OCI-LY3 (cell line): ENCODE measurements around the gene KLHL13.

ENCODE experiments used
- H2AFZ ChIP-seq: fragments of 200-600, 300-600 bp; shearing (Covaris generic); 2 replicates; pipeline ENCODE4 v1.6.0; 2014; ENCODE audit warnings: antibody characterized with exemption, low read depth, low read length
- H3K27ac ChIP-seq: fragments of 200-600, 300-600 bp; sonication (generic); 2 replicates; pipeline ENCODE4 v1.5.1; 2014; ENCODE audit warnings: mild to moderate bottlenecking, low read length, moderate library complexity, mixed read lengths
- H3K27me3 ChIP-seq: fragments of 200-600, 300-600 bp; sonication (generic); 2 replicates; pipeline ENCODE4 v1.6.1; 2014; ENCODE audit warnings: low read depth, low read length, mixed read lengths
- H3K36me3 ChIP-seq: fragments of 200-600, 300-600 bp; sonication (generic); replicated peaks from 2 replicates; pipeline ENCODE3; 2014; ENCODE audit warnings: low read depth, low read length, mixed read lengths
- H3K4me1 ChIP-seq: fragments of 300-600, 200-600 bp; sonication (generic); 2 replicates; pipeline ENCODE4 v1.6.1; 2014; ENCODE audit warnings: low read length, mixed read lengths
- H3K4me2 ChIP-seq: fragments of 200-600, 300-600 bp; sonication (generic); 2 replicates; pipeline ENCODE4 v1.6.1; 2014; ENCODE audit warnings: low read length, mixed read lengths
- H3K4me3 ChIP-seq: fragments of 300-600, 200-600 bp; sonication (generic); 2 replicates; pipeline ENCODE4 v1.5.1; 2014; ENCODE audit warnings: antibody characterized with exemption, mild to moderate bottlenecking, low read length, moderate library complexity
- H3K79me2 ChIP-seq: fragments of 300-600, 200-600 bp; shearing (Covaris generic); 2 replicates; pipeline ENCODE4 v1.6.1; 2014; ENCODE audit warnings: mild to moderate bottlenecking, low read length, mixed read lengths
- H3K9ac ChIP-seq: fragments of 300-600, 200-600 bp; shearing (Covaris generic); 2 replicates; pipeline ENCODE4 v1.6.0; 2014; ENCODE audit warnings: mild to moderate bottlenecking, low read length, moderate library complexity
- H3K9me3 ChIP-seq: fragments of 200-600, 300-600 bp; shearing (Covaris generic); 2 replicates; pipeline ENCODE4 v1.6.1; 2014; ENCODE audit warnings: low read length, mixed read lengths; ENCODE audit not compliant: insufficient read depth
- H4K20me1 ChIP-seq: fragments of 200-600, 300-600 bp; sonication (generic); 2 replicates; pipeline ENCODE4 v1.6.1; 2016; ENCODE audit warnings: low read length, mixed read lengths; ENCODE audit not compliant: insufficient read depth
- EZH2phosphoT487 ChIP-seq: fragments of 200-600 bp; shearing (Covaris generic); IDR thresholded peaks from 2 replicates; pipeline ENCODE4 v1.6.1; 2018; ENCODE audit warnings: antibody characterized with exemption, mixed run types, low read depth
- TF ChIP-seq, protein P1 (sequence below): fragments of 200-600, 300-600 bp; sonication (generic); IDR thresholded peaks from 2 replicates; pipeline ENCODE4 v1.5.1; 2014; ENCODE audit warnings: antibody characterized with exemption, low read length, low read depth

KLHL13 gene

GRCh38 chrX:118000518-118000917, 116.1 kb downstream of the KLHL13 start:
- Histone ChIP-seq H3K9me3 (no peaks in the 10 kb centered on the region), H3K27ac (no peak overlapping the region), H4K20me1 (no peaks in the 10 kb centered on the region), H2AFZ (no peak overlapping the region), H3K4me3 (no peak overlapping the region), H3K27me3 (no peaks in the 10 kb centered on the region), H3K4me1 (no peaks in the 10 kb centered on the region), H3K36me3 (no peaks in the 10 kb centered on the region), H3K79me2 (no peaks in the 10 kb centered on the region), H3K9ac (no peak overlapping the region), H3K4me2 (no peak overlapping the region)
- TF ChIP-seq, protein P1, sequence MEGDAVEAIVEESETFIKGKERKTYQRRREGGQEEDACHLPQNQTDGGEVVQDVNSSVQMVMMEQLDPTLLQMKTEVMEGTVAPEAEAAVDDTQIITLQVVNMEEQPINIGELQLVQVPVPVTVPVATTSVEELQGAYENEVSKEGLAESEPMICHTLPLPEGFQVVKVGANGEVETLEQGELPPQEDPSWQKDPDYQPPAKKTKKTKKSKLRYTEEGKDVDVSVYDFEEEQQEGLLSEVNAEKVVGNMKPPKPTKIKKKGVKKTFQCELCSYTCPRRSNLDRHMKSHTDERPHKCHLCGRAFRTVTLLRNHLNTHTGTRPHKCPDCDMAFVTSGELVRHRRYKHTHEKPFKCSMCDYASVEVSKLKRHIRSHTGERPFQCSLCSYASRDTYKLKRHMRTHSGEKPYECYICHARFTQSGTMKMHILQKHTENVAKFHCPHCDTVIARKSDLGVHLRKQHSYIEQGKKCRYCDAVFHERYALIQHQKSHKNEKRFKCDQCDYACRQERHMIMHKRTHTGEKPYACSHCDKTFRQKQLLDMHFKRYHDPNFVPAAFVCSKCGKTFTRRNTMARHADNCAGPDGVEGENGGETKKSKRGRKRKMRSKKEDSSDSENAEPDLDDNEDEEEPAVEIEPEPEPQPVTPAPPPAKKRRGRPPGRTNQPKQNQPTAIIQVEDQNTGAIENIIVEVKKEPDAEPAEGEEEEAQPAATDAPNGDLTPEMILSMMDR = no peak
- no peak for TF ChIP-seq EZH2phosphoT487

DNA sequence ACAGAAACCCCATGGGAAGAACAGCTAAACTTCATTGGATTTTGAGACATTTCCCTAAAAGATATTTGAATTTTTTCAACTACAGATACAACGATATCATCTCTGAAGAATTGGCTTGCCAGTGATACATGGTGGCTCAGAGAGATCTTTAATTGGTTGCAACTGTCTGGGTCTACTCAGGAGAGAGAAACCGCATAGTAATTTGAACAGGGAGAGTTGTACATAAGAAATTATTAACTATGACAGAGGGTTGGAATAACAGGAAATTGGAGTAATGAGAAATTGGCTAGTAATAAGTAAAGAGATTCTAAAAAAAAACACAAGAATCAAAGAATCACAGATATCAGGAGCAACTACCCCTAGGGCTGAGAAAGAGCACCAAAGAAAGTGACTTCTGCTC, 118.4 kb downstream of the KLHL13 start:
- H3K4me2 ChIP-seq = no peak overlapping the region
- no peaks in the 10 kb centered on the region for H3K9me3 ChIP-seq
- no peaks in the 10 kb centered on the region for H3K79me2 ChIP-seq
- H4K20me1 ChIP-seq = no peaks in the 10 kb centered on the region
- no peak overlapping the region for H2AFZ ChIP-seq
- TF ChIP-seq, protein P1 = no peak
- no peak for TF ChIP-seq EZH2phosphoT487
- no peaks in the 10 kb centered on the region for H3K27me3 ChIP-seq
- no peak overlapping the region for H3K4me3 ChIP-seq
- H3K9ac ChIP-seq = no peak overlapping the region
- no peaks in the 10 kb centered on the region for H3K36me3 ChIP-seq
- no peak overlapping the region for H3K27ac ChIP-seq
- no peaks in the 10 kb centered on the region for H3K4me1 ChIP-seq

DNA sequence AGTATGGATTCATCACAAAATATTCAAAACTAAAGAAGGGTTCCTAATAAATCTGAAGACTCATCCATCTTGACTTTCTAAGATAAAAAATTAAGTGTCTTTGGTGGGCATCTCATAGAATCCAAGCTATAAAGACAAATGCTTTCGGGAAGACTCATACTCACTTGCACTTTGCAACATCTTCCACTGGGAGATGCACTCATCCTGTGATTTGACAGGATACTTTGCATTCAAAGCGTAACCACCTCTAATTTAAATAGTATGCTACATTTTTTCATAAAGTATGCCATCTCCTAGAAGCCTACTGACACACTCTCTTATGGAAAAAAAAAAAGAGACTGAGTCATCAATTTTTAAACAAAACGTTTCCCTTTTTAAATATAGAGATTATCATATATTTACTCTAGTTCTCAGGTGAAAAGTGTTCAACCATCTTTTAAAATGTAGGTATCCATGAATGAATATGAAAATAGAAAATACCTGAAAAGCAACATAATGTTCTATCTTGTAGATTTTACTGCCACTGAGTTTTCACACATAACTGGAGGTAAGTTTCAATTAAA, 119.6 kb downstream of the KLHL13 start:
- Histone ChIP-seq H2AFZ (no peak overlapping the region), H3K4me2 (no peak overlapping the region), H3K4me1 (no peaks in the 10 kb centered on the region), H3K27me3 (no peaks in the 10 kb centered on the region), H3K27ac (no peak overlapping the region), H3K9ac (no peak overlapping the region), H3K9me3 (no peaks in the 10 kb centered on the region), H3K4me3 (no peak overlapping the region), H3K36me3 (no peaks in the 10 kb centered on the region), H4K20me1 (no peaks in the 10 kb centered on the region), H3K79me2 (no peaks in the 10 kb centered on the region)
- no peak for TF ChIP-seq EZH2phosphoT487
- TF ChIP-seq, protein P1 = peak; percentile 55

GRCh38 chrX:117996408-117996807, 120.2 kb downstream of the KLHL13 start:
- no peak overlapping the region for H3K4me3 ChIP-seq
- H3K27ac ChIP-seq = no peak overlapping the region
- H2AFZ ChIP-seq = no peak overlapping the region
- no peaks in the 10 kb centered on the region for H4K20me1 ChIP-seq
- H3K4me1 ChIP-seq = no peaks in the 10 kb centered on the region
- no peaks in the 10 kb centered on the region for H3K27me3 ChIP-seq
- no peak for TF ChIP-seq EZH2phosphoT487
- TF ChIP-seq, protein P1 = no peak
- no peak overlapping the region for H3K9ac ChIP-seq
- no peaks in the 10 kb centered on the region for H3K79me2 ChIP-seq
- no peaks in the 10 kb centered on the region for H3K9me3 ChIP-seq
- H3K36me3 ChIP-seq = no peaks in the 10 kb centered on the region
- H3K4me2 ChIP-seq = no peak overlapping the region
